GM12878 (cell line): Measurements from ENCODE around the gene GBGT1. TPM values are rescaled to one million over a fixed set of nuclear protein-coding genes. Genes with fewer than 3 reads are reported as not detected.

Source experiments
- ATAC-seq: fragments of 200-7000 bp; cut with Tn5 transposase; 3 replicates; pipeline ENCODE4 v1.9.1; 2020; ENCODE audit warnings: mild to moderate bottlenecking, moderate library complexity
- BruUV-seq: library from RNA; stranded (reverse); fragments of 400-500 nt; replicated peaks from 2 replicates; lab custom pipeline; 2021; lab: Mats Ljungman, UMichigan
- CTCF ChIA-PET: fragments of 300-600 bp; sonication (Branson Sonifier 250); formaldehyde crosslinking; extraction: SDS; loops from one replicate; lab custom pipeline; 2021; ENCODE audit warnings: inconsistent platforms; lab: Yijun Ruan, JAX
- POLR2A ChIA-PET: fragments of 350-600 bp; formaldehyde crosslinking; extraction: SDS; loops from one replicate; lab custom pipeline; 2021; ENCODE audit warnings: inconsistent platforms; lab: Charles Lee
- RAD21 ChIA-PET: fragments of 300-600 bp; sonication (Branson Sonifier 250); formaldehyde crosslinking; loops from one replicate; lab custom pipeline; 2023; ENCODE audit warnings: antibody characterized with exemption; ENCODE audit not compliant: unreplicated experiment; lab: Charles Lee
- SMC1A ChIA-PET: fragments of 300-600 bp; sonication (Branson Sonifier 250); formaldehyde crosslinking; loops from one replicate; lab custom pipeline; 2023; ENCODE audit not compliant: unreplicated experiment, uncharacterized antibody; lab: Charles Lee
- DNase-seq: peaks from one replicate; pipeline ENCODE4 v3.0.0-alpha.2; 2011; ENCODE audit warnings: low read depth, low spot score
- FAIRE-seq: peaks from 3 replicates; lab custom pipeline; 2011; peaks lifted over from hg19 to GRCh38; lab: Jason Lieb, UNC
- H2AFZ ChIP-seq: 2 replicates; pipeline ENCODE4 v1.6.0; 2011; ENCODE audit warnings: low read depth, low read length, control low read depth; ENCODE audit not compliant: control insufficient read depth
- H3K27ac ChIP-seq: 2 replicates; pipeline ENCODE4 v1.5.1; 2011; ENCODE audit warnings: control low read depth; ENCODE audit not compliant: control insufficient read depth, insufficient read depth
- H3K27me3 ChIP-seq, 2 experiments: replicated peaks in 1 of 2; 2 replicates each; pipeline versions ENCODE4 v1.6.0 to v1.6.1; 2011; ENCODE audit warnings: low read length in 1 of 2; ENCODE audit not compliant: control insufficient read depth in 2 of 2, insufficient read depth in 2 of 2
- H3K36me3 ChIP-seq, 2 experiments: 2 replicates each; pipeline ENCODE4 v1.5.1; 2011; ENCODE audit warnings: low read length in 1 of 2; ENCODE audit not compliant: control insufficient read depth in 2 of 2, insufficient read depth in 2 of 2
- H3K4me1 ChIP-seq: 2 replicates; pipeline ENCODE4 v1.6.1; 2011; ENCODE audit warnings: mild to moderate bottlenecking, low read length, moderate library complexity, mixed read lengths; ENCODE audit not compliant: control insufficient read depth, insufficient read depth
- H3K4me2 ChIP-seq: 2 replicates; pipeline ENCODE4 v1.6.0; 2011; ENCODE audit warnings: control low read depth; ENCODE audit not compliant: control insufficient read depth, insufficient read depth
- H3K4me3 ChIP-seq: fragments of 200-600 bp; sonication (generic); 2 replicates; pipeline ENCODE4 v1.5.1; 2016
- H3K79me2 ChIP-seq: 2 replicates; pipeline ENCODE4 v1.6.0; 2011; ENCODE audit warnings: low read length; ENCODE audit not compliant: control insufficient read depth, insufficient read depth
- H3K9ac ChIP-seq: 2 replicates; pipeline ENCODE4 v1.8.0; 2011; ENCODE audit warnings: low read length, control low read depth, mixed read lengths; ENCODE audit not compliant: control insufficient read depth, insufficient read depth
- H3K9me3 ChIP-seq: replicated peaks from 3 replicates; pipeline ENCODE4 v1.5.1; 2011; ENCODE audit warnings: mild to moderate bottlenecking, low read length; ENCODE audit not compliant: control insufficient read depth, insufficient read depth
- H4K20me1 ChIP-seq: 2 replicates; pipeline ENCODE4 v1.6.0; 2011; ENCODE audit not compliant: control insufficient read depth, insufficient read depth
- CBX3 ChIP-seq: fragments of 200-600 bp; sonication (generic); IDR thresholded peaks from 2 replicates; pipeline ENCODE4 v1.6.1; 2016; ENCODE audit warnings: low read depth, borderline replicate concordance
- CHD2 ChIP-seq: IDR thresholded peaks from 2 replicates; pipeline ENCODE4 v1.6.1; 2011; ENCODE audit warnings: low read depth, low read length, improper control_type of control experiment, borderline replicate concordance
- IKZF1 ChIP-seq: fragments of 450-650 bp; conservative IDR thresholded peaks from 2 replicates; pipeline ENCODE4 v1.6.1; 2017; ENCODE audit warnings: antibody characterized with exemption, mild to moderate bottlenecking
- KAT2A ChIP-seq: conservative IDR thresholded peaks from 2 replicates; pipeline ENCODE4 v1.6.1; 2011; ENCODE audit warnings: low read depth, low read length; ENCODE audit not compliant: control insufficient read depth
- KDM1A ChIP-seq: fragments of 200-600 bp; sonication (generic); IDR thresholded peaks from 2 replicates; pipeline ENCODE4 v1.6.1; 2016; ENCODE audit warnings: borderline replicate concordance
- MTA2 ChIP-seq: fragments of 450-650 bp; IDR thresholded peaks from 2 replicates; pipeline ENCODE4 v1.6.1; 2016; ENCODE audit warnings: low read depth, mild to moderate bottlenecking, moderate library complexity
- MYB ChIP-seq: fragments of 150-350 bp; IDR thresholded peaks from 2 replicates; pipeline ENCODE4 v1.6.1; 2014; ENCODE audit warnings: mild to moderate bottlenecking, low read depth, low read length, borderline replicate concordance
- NR2C1 ChIP-seq: fragments of 450-650 bp; IDR thresholded peaks from 2 replicates; pipeline ENCODE4 v1.6.1; 2017; ENCODE audit warnings: antibody characterized with exemption, mild to moderate bottlenecking, moderate library complexity
- POLR2AphosphoS2 ChIP-seq: IDR thresholded peaks from 2 replicates; pipeline ENCODE4 v1.6.1; 2011; ENCODE audit warnings: low read depth, mild to moderate bottlenecking, low read length, improper control_type of control experiment, moderate library complexity
- POU2F2 ChIP-seq: IDR thresholded peaks from 3 replicates; pipeline ENCODE4 v1.6.1; 2011; ENCODE audit warnings: low read depth, mild to moderate bottlenecking, low read length, borderline replicate concordance
- SREBF2 ChIP-seq: IDR thresholded peaks from 2 replicates; pipeline ENCODE4 v1.6.1; 2012; ENCODE audit warnings: mild to moderate bottlenecking, low read length
- TAF1 ChIP-seq: IDR thresholded peaks from 2 replicates; pipeline ENCODE4 v1.6.1; 2011; ENCODE audit warnings: mild to moderate bottlenecking, low read depth, low read length, borderline replicate concordance
- TBL1XR1 ChIP-seq: IDR thresholded peaks from 2 replicates; pipeline ENCODE4 v1.6.1; 2012; ENCODE audit warnings: low read depth, low read length, improper control_type of control experiment
- TCF12 ChIP-seq: IDR thresholded peaks from 2 replicates; pipeline ENCODE4 v1.6.1; 2011; ENCODE audit warnings: low read depth, mild to moderate bottlenecking, low read length
- TCF7 ChIP-seq: IDR thresholded peaks from 2 replicates; pipeline ENCODE4 v1.6.1; 2014; ENCODE audit warnings: antibody characterized with exemption, borderline replicate concordance
- ZZZ3 ChIP-seq: IDR thresholded peaks from 2 replicates; pipeline ENCODE4 v1.6.1; 2011; ENCODE audit warnings: low read depth; ENCODE audit not compliant: control insufficient read depth, insufficient read length
- WGBS: methylation state at CpG from one replicate; pipeline ENCODE4 v1.1.6; 2016; ENCODE audit warnings: low lambda C conversion rate; ENCODE audit not compliant: insufficient replicate concordance, insufficient coverage; ENCODE audit errors: missing lambda C conversion rate; 5-methylcytosine and 5-hydroxymethylcytosine counted together
- in situ Hi-C: fragments of 300-500 bp; cut with MboI; formaldehyde crosslinking; loops from 9 replicates; pipeline ENCODE4 v1.14.3; 2018; ENCODE audit warnings: mixed read lengths
- intact Hi-C: fragments of 100-400 bp; cut with micrococcal nuclease; formaldehyde crosslinking; loops from one replicate; pipeline ENCODE4 v1.14.2; 2022; ENCODE audit not compliant: unreplicated experiment
- polyA plus RNA-seq, 11 experiments: library from polyadenylated mRNA; depleted of rRNA in 4 of 11; unstranded in 6 of 11; stranded (reverse) in 5 of 11; fragments of >200 nt; fragmentation: Nextera tagmentation in 4 of 11; fragmentation: Illumina TruSeq in 1 of 11; extraction: Ambion mirVana in 4 of 11; extraction: Trizol in 1 of 11; gene quantifications; 1 replicate in 1 of 11; 2 replicates in 10 of 11; pipeline versions ENCODE4 v1.2.1 to v1.2.3, GENCODE V29; 2011 to 2016; ENCODE audit warnings: inconsistent platforms in 2 of 11, missing spikeins in 2 of 11, low read depth in 1 of 11
- total RNA-seq, 4 experiments: library from RNA; depleted of rRNA in 3 of 4; stranded (reverse); fragments of >200 nt in 3 of 4; fragmentation: Illumina TruSeq in 1 of 4; extraction: Trizol in 1 of 4; gene quantifications; 2 replicates each; pipeline versions ENCODE4 v1.2.1 to v1.2.3, GENCODE V29; 2013 to 2021
- TF ChIP-seq, protein P1 (sequence below): fragments of 450-650 bp; IDR thresholded peaks from 2 replicates; pipeline ENCODE4 v1.6.1; 2017; ENCODE audit warnings: borderline replicate concordance

GBGT1 gene
- total and polyA plus RNA-seq, 10 of the 15 experiments (the other 5 are each of a cell fraction or from before 2014, with no cell fraction given), result 0.08 to 1.9 (median 0.49) TPM

DNA sequence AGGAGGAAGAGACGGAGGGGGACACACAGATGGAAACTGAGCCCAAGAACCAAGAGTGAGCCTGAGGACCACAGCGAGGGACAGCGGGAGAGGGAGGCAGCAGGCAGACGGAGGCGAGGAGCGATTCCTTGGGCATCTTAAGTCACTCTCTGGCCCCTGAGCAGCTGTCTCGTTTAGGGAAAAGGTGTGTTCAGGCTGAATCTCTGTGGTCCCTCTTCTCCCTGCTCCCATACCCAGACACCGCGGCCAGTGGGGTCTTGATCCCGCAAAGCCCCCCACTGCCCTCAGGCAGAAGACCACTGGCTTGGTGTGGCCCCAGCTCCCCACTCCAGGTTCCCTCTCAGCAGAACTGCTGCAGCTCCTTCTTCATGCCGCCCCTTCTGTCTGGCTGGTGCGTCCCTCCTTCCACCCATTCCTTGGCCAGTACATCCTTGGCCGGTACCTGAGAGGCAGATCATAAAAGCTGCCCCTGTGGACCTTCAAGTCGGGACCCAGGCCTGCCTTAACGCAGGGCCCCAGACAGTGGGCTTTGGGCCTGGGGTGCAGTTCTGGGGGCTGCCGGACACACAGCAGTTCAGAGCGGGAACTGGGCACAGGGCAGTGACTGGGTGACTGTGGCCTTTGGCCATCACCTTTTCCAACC lies 36.9 kb downstream of the GBGT1 start:
- ChIA-PET SMC1A (interaction anchor here (1.9 to 2.5 kb wide), 3 partner anchors 8 to 17 kb away, joined by 6 to 12 read pairs (median 8); no protein-coding TSS in a partner anchor), RAD21 (interaction anchor here (1.0 to 2.3 kb wide), 4 partner anchors 11 to 18 kb away, joined by 4 to 10 read pairs (median 5); no protein-coding TSS in a partner anchor), POLR2A (interaction anchor here (0.6 to 2.0 kb wide), 7 partner anchors 9 to 69 kb away, joined by 3 to 7 read pairs (median 3); no protein-coding TSS in a partner anchor), CTCF (interaction anchor here (0.8 to 1.9 kb wide), 3 partner anchors 12 to 20 kb away, joined by 4 to 15 read pairs (median 5); no protein-coding TSS in a partner anchor)
- Histone ChIP-seq H3K9ac (peak overlapping the region; percentile 50; the same call in 1 of the 2 replicates), H4K20me1 (no peaks in the 10 kb centered on the region; the same call in 1 of the 2 replicates), H3K79me2 (peaks cover 43% of the 10 kb centered on the region), H3K36me3 (no peaks in the 10 kb centered on the region; a peak in 3 of 4 replicates), H3K4me1 (peaks cover 41% of the 10 kb centered on the region), H3K27ac (peak overlapping the region; percentile 79), H3K4me2 (peak overlapping the region; percentile 98), H3K9me3 (no peaks in the 10 kb centered on the region), H2AFZ (no peak overlapping the region), H3K4me3 (peak overlapping the region; percentile 55), H3K27me3 (no peaks in the 10 kb centered on the region)
- BruUV-seq, result no TSS peak
- FAIRE-seq (no peak), DNase-seq (no peak), ATAC-seq (no peak)
- in situ Hi-C loops (loop anchor here (25.0 kb wide), 1 partner anchor 1865 kb away; no protein-coding TSS in a partner anchor), intact Hi-C loops (loop anchor here (2.0 kb wide), 1 partner anchor 16 kb away; no protein-coding TSS in a partner anchor)
- no peak for TF ChIP-seq CBX3
- no peak for TF ChIP-seq MTA2
- TF ChIP-seq TCF12, result no peak
- no peak for TF ChIP-seq TCF7
- no peak for TF ChIP-seq KDM1A
- TF ChIP-seq POLR2AphosphoS2, result no peak
- TF ChIP-seq NR2C1, result no peak
- TF ChIP-seq POU2F2, result no peak
- no peak for TF ChIP-seq TAF1
- TF ChIP-seq CHD2, result no peak
- no peak for TF ChIP-seq TBL1XR1
- TF ChIP-seq SREBF2, result no peak
- TF ChIP-seq, protein P1, sequence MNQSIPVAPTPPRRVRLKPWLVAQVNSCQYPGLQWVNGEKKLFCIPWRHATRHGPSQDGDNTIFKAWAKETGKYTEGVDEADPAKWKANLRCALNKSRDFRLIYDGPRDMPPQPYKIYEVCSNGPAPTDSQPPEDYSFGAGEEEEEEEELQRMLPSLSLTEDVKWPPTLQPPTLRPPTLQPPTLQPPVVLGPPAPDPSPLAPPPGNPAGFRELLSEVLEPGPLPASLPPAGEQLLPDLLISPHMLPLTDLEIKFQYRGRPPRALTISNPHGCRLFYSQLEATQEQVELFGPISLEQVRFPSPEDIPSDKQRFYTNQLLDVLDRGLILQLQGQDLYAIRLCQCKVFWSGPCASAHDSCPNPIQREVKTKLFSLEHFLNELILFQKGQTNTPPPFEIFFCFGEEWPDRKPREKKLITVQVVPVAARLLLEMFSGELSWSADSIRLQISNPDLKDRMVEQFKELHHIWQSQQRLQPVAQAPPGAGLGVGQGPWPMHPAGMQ, result no peak
- no peak for TF ChIP-seq IKZF1
- TF ChIP-seq MYB, result no peak
- TF ChIP-seq KAT2A, result no peak
- TF ChIP-seq ZZZ3, result no peak
- 51% methylated on average over 17 of the region's 17 CpGs for WGBS
